HK-2 (cell line): ENCODE measurements around the gene EHMT1.
"Not testable (repeated sequence)": the region's sequence is repeated elsewhere in the genome, so short reads cannot be mapped to it uniquely, and the experiment has no call there.

Source experiments
- DNase-seq: peaks from one replicate; pipeline ENCODE4 v3.0.0-alpha.2; 2018; ENCODE audit not compliant: unreplicated experiment

Gene EHMT1

DNA sequence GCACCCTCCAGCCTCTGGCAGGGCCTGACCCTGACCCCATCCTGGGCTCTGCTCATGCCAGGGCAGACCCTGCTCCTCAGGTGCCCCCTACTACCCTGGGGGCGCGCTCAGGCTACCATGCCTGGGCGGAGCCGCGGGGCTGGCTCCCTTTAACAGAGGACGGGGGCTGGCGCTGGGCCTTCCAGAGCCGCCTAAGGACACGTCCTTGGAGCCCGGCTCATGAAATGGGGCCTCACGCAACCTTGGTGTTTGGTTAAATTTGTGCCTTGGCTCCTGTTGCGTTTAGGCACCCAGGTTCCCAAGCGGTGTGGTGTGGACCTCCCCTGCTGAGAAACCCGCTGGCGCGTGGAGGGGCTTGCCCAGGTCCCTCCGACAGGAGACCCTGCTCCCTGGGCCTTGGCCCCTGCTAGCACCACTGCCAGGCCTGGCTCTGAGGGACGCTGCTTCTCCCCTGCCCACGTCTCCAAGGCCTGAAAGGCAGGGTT lies 3.4 kb upstream of the EHMT1 start:
- no peak for DNase-seq

DNA sequence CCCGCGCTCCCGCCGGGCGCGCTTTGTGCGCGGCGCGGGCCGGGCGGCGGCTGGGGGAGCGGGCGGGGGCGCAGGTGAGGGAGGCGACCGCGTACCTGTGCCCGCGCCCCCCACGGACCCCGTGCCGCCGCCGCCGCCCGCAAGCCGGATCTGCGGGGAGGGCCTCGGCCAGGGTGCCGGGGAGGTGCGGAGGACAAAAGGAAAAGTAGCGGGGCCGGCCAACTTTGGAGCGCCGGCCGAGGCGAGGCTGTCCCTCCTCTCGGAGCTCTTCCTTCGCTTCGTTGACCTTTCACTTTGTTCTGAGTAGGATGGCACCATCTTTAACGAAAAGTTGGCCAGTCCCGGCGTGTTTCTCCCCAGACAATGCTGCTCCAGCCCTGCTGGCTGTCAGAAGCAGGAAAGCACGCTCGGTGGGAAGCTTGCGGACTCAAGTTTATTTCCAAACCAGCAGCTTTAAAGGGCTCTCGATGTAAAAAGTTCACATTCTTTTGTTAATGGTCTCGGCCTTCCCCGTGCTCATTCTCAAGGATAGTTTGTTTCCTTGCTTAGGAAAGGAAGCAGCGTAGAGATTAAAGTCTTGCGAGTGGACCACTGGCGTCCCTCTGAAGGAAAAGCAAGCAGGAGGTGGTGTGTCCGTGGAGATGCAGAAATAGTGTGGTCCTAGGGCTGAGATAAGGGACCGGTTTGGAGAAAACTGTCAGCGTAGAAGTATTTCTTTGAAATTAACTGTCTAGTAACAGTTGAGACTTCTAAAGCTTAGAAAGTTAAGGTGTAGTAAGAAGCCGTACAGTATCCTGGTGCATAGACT lies 639 bp downstream of the EHMT1 start:
- DNase-seq: peak; percentile 39

DNA sequence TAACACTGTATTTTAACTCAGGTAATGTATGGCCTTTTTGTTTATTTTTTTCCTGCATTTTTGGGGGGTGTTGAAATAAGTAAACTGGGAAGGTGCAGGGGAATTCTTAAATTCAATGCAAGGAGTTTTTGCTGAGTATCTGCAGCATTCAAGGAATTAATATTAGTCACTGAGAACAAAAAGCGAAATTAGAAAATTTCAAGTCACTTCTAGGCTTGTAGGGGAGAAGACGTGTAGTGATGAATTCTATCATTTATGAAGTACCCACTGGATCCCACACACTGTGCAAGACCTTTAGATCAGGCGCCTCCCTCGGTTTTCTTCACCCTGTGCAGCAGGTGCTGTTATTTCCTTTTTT lies 1.2 kb downstream of the EHMT1 start:
- DNase-seq: no peak

DNA sequence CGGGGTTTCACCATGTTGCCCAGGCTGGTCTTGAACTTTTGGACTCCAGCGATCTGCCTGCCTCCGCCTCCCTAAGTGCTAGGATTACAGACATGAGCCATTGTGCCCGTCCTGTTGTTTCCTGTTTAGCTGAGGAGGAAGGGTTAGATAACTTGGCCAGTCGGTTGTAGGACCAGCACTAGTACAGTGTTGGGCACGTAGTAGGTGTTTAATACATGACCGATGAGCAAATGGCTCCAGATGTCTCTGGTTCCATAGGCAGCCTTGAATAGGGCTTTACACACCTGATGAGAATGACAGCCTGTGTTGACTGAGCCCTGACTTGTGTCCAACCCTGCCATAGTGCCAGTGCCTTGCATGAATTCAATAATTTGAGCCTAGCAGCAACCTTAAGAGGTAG lies 1.8 kb downstream of the EHMT1 start:
- no peak for DNase-seq

DNA sequence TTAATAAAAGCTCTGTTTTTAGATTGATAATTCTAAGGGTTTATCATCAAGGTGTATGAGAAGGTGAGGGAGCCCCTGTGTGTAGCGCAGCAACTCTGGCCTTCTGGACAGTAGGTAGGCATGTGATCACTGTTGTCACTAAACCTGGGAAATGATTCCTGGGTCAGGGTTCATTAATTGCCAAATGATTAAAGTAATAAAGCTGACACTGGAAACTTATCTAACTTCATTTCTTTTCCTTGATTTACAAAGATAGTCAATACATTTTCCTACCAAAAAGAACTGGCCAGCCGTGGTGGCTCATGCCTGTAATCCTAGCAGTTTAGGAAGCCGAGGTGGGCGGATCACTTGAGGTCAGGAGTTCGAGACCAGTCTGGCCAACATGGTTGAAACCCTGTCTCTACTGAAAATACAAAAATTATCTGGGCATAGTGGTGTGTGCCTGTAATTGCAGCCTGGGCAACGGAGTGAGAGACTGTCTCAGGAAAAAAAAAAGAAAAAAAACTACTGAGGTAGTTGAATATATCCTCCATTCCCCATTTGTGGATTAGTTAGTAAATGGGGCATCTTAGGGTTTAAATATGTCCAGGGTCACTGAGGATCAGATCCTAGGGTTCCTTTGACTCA lies 2.4 kb downstream of the EHMT1 start:
- no peak for DNase-seq

DNA sequence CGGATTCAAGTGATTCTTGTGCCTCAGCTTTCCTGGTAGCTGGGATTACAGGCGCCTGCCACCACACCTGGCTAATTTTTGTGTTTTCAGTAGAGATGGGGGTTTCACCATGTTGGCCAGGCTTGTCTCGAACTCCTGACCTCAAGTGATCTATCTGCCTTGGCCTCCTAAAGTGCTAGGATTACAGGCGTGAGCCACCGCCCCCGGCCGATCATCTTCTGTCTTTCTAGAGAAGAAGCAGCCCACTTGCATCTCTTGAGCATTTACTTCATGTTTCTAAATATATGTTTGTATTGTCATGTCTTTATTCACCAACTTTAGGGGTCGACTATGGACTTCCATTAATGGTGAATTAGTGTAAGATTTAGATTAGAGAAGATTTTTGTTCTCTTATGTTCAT lies 3.4 kb downstream of the EHMT1 start:
- DNase-seq: not testable (repeated sequence)

DNA sequence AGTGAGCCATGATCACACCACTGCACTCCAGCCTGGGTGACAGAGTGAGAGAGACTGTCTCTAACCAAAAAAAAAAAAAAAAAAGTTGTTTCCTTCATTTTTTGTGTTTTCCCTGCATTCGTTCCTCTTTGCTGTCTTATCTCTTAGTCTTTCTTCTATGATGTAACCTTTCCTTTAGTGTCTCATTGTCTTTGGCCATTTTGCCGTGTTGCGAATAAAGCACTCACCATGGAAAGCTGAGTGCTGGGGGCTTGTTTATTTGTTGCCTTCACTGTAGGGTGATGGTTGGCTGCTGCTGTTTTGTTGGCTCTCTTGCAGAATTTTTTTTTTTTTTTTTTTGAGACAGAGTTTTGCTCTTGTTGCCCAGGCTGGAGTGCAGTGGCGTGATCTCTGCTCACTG lies 7.7 kb downstream of the EHMT1 start:
- no peak for DNase-seq

DNA sequence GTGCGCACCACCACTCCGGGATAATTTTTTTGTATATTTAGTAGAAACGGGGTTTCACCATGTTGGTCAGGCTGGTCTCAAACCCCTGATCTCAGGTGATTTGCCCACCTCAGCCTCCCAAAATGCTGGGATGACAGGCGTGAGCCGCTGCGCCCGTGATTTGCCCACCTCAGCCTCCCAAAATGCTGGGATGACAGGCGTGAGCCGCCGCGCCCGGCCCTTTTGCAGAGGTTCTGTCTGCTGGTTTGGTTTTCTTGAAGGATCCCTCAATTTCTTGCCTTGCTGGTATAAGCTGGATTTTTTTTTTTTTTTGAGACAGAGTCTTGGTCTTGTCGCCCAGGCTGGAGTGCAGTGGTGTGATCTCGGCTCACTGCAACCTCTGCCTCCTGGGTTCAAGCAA lies 8.6 kb downstream of the EHMT1 start:
- not testable (repeated sequence) for DNase-seq

DNA sequence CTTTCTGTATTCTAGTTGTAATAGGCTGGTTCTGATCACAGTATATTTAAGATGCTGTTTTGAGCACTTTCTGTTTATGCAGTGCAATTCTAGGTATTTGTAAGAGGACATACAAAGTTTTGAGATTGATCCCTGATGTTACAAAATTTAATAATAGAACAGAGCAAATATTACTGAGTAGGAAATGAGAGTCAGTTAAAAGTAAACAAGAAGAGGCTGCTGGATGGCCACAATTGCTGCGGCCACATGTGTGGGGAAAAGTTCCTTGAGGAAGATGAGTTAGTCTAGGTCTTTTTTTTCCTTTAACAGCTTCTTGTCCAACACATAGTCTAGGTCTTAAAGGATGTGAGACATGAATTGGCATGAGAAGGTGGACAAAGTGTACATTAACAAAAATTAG lies 11.3 kb downstream of the EHMT1 start:
- DNase-seq: no peak

DNA sequence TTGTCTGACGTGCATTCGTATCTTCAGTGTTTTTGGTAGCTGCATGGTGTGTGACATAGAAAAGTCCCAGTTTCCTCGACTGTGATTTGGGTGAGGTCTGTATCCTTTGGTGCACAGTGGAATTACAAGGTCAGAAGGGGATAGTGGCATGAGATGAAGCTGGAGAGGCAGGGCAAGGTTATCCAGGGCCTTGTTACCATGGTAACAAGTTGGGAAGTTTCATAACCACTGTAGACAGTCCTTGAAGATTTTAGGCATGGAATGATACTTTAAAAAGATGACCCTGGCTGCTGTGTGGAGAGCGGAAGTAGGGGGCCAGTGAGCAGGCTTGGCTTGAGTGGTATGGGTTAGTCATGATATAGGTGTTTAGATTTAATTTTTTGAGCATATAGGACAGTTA lies 11.9 kb downstream of the EHMT1 start:
- no peak for DNase-seq

DNA sequence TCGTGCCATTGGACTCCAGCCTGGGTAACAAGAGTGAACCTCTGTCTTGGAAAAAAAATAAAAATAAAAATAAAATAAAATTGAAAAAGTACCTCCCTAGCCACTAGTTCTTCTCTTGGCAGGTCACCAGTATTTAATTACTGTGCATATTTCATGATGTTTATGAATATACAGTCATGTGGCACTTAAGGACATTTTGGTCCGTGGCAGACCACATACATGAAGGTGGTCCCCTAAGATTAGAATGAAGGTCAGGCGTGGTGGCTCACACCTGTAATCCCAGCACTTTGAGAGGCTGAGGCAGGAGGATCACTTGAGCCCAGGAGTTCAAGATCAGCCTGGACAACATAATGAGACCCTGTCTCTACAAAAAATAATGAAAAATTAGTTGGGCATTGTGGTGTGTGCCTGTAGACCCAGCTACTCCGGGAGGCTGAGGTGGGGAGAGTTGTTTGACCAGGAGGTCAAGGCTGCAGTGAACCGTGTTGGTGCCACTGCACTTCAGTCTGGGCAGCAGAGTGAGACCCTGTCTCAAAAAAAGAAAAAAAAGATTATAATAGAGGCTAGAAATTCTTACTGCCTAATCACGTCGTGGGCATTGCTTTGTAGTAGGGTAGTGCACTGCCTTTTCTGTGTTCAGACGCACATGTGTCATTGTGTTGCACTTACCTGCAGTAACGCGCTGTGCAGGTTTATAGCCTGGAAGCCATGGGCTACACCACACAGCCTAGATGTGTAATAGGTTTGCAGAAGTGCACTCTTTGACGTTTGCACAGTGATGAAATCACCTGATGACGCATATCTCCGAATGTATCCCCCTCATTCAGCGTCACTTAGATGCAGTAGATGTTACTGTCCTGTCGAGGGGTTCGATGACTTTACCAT lies 12.8 kb downstream of the EHMT1 start:
- no peak for DNase-seq

DNA sequence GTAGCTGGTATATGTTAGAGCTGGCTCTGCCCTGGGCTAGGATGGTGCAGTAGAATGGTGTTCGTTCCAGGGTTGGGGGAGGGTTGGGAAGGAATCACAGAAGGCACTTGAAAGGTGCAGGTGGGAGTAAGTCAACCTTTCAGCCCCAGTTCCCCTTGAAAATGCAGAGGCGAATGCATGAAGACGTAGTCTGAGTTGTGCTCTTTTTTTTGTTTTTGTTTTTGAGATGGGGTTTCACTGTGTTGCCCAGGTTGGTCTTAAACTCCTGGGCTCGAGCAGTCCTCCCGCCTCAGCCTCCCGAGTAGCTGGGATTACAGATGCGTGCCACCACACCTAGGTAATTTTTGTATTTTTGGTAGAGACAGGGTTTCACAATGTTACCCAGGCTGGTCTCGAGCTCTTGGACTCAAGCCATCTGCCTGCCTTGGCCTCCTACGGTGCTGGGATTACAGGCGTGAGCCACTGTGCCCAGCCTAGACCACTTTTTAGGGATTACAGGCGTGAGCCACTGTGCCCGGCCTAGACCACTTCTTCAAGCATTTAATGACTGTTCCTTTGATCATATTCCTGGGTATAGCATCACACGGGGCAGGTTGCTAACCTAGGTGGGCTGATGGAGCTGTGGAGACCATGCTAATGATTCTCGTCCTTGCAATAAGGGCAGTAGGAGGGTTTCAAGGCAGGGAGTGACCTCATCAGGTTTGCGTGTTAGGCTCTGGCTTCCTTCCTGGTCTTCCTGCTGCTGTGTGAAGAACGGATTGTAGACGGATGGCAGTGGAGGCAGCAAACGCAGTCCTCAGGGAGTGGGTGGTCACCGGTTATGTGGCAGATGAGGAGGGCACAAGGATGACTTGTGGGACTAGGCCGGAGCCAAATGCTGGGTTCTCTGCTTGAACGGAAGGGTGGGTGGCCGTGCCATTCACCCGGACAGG lies 13.7 kb downstream of the EHMT1 start:
- DNase-seq: no peak

DNA sequence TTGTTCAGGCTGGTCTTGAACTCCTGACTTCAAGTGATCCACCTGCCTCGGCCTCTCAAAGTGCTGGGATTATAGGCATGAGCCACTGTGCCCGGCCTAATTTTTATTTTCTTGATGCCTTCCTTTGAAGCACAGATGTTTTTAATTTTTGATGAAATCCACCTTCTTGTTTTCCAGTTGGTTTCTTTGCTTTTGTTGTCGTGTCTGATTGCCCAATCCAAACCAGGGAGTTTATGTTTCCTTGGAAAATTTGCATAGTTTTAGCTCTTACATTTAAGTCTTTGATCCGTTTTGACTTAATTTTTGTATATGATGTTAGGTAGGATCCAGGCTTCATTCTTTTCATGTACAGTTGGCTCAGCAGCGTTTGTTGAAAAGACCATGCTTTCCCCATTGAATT lies 15.2 kb downstream of the EHMT1 start:
- no peak for DNase-seq

DNA sequence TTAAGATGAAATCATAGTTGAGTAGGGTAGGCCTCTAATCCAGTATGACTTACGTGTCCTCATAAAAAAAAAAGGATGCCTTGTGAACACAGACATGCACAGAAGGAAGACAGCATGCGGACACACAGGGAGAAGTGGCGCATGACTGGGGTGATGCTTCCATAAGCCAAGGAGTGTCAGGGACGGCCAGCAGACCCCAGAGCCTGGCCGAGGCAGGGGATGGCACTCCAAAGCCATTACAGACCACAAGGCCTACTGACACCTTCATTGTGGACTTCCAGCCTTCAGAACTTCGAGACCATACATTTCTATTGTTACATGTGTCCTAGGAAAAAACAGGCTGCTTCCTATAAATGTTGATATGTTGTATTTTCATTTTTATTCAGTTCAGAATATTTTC lies 19.9 kb downstream of the EHMT1 start:
- DNase-seq: no peak

DNA sequence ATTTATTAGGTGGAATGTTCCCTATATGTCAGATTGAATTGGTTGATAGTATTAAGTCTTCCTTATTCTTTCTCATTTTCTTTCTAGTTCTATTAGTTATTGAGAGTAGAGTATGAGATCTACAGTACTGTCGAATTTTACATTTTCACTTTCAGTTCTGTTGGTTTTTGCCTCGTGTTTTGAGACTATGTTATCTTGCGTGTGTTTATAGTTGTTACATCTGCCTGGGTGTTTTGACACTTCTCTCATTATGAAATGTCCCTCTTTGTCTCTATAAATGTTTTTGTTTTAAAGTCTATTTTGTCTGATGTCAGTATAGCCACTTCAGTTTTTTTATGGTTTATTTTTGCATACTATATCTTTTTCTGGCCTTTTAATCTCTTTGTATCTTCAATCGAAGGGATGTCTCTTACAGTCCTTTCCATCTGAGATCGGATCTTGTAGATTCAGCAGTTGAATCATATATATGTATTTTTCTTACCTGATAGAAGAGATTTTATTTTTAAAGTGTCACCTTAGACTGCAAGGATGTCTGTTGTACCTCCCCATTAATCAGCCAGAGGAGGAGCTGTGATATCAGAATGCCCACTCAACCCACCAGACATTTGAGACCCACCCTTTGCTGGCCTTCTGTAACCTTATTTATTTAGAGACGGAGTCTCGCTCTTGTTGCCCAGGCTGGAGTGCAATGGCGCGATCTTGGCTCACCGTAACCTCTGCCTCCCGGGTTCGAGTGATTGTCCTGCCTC lies 20.7 kb downstream of the EHMT1 start:
- DNase-seq: no peak

DNA sequence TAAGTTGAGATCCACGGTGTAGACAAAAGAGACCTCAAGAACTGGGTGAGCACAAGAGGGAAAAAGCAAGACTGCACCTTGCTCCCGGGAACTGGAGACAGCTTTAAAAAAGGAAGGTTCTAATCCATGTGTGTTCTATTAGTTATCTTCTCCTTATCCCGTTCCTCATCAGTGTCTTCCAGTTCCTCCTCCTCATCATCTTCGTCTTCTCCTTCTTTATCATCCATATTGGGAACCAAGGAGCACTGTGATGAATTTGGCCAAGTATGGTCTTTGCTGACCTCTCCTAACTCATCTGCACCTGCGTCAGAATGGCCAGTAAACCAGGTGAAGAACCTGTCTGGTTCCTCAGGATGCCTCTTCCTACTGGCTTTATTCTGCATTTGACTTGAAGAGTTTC lies 22.1 kb downstream of the EHMT1 start:
- no peak for DNase-seq

DNA sequence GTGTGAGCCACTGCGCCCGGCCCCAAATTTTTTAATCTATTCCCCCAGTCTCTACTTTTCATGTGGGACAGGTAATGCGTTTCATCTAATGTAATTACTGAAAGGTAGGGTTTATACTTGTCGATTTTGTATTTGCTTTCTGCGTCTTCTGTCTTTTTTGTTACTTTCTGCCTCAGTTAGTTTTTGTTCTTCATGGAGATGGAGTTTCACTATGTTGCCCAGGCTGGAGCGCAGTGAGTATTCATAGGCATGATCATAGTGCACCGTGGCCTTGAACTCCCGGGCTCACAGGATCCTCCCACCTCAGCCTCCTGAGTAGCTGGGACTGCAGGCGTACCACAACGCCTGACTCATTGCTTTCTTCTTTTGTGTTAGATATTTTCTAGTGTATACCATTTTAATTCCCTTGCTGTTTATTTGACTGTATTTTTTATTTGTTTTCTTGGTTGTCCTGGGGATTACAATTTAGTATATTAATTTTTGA lies 23.4 kb downstream of the EHMT1 start:
- no peak for DNase-seq

DNA sequence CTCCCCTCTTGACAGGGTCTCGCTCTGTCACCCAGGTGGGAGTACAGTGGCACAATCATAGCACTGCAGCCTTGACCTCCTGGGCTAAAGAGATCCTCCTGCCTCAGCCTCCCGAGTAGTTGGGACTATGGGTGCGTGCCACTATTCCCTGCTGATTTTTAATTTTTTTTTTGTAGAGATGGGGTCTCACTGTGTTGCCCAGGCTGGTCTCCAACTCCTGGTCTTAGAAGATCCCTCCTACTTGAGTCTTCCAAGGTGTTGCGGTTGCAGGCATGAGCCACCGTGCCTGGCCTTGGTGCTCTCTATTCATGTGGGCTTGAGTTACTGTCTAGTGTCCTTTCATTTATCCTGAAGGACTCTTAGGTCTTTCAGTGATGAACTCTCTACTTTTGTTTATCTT lies 24.1 kb downstream of the EHMT1 start:
- no peak for DNase-seq

DNA sequence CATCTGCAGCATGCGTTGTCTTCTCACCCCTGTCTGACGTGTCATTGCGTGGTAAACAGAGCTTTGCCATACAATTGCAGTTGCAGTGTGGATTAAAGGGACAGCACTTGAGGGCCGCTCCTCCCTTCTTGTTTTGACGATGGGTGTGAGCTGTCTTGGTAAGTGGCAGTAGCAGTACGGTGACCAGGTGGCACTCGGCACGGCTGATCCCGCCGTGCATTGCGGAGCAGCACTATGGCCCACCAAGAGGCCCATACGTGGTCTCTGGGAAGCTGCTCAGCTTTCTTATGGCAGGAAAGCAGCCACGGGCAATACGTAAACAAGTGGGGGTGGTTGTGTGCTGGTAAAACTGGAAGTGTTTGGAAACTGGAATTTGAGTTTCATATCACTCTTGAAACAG lies 25.1 kb downstream of the EHMT1 start:
- no peak for DNase-seq

DNA sequence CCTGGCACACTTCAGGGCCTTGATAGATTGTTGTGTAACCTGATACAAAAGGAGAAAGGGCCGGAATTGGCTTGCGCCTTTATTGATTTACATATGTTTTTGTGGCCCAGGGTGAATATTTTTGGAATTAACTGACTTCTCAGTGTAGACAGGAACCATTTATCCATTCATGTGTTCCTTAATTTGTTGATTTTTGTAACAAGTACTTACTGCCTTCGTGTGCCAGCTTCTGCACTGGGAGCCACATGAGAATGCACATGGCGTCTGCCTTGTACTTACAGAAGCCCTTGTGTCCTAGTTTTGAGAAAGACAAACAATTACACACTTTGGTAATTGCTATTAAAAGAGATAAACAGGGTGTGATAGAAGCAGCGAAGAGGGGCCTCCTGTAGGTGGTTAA lies 26.4 kb downstream of the EHMT1 start:
- no peak for DNase-seq

DNA sequence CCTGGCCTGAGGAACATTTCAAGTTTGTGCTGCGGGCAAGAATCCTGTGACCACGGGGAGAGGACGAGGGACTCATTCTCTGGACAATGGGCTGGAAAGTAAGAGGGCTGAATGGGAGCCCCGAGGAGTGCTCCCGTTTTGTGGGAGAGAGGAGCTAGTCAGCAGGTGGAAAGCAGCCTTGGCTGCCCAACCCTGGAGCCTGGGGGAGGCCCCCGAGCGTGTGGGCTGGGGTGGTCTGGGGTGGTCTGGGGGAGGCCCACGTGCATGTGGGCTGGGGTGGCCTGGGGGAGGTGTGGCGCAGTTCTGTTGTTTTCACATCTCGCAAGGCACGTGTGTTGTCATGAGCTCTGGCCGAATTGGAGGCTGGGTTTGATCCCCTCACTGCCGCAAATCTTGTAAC lies 27.5 kb downstream of the EHMT1 start:
- DNase-seq: no peak
